ENCODE results near the gene GBP3.
"Not testable (repeated sequence)": the region's sequence is repeated elsewhere in the genome, so short reads cannot be mapped to it uniquely, and the experiment has no call there.

GBP3 gene

GRCh38 chr1:89051955-89052312, 29.3 kb upstream of the GBP3 start:
- no peak overlapping the region for H3K4me3 ChIP-seq (ENCODE audit: low read length in 2 of 2)
- H3K27ac ChIP-seq (replicated peaks; ENCODE audit: low read length), result no peak overlapping the region
- no peaks in the 10 kb centered on the region for H3K9me3 ChIP-seq (replicated peaks in 1 of 2; ENCODE audit: control insufficient read depth in 2 of 2, insufficient read depth in 1 of 2, low read depth in 1 of 2, low read length in 2 of 2)
- no peak overlapping the region for H3K18ac ChIP-seq (ENCODE audit: low read length)
- H2BK120ac ChIP-seq (ENCODE audit: low read depth, low read length), result no peak overlapping the region
- no peak overlapping the region for H2BK15ac ChIP-seq (ENCODE audit: low read length)
- H3K4me1 ChIP-seq (ENCODE audit: control insufficient read depth in 2 of 2, insufficient read depth in 1 of 2, low read depth in 1 of 2, low read length in 2 of 2), result no peaks in the 10 kb centered on the region
- no peak overlapping the region for H3K4ac ChIP-seq (ENCODE audit: low read length)
- no peaks in the 10 kb centered on the region for H3K79me1 ChIP-seq (ENCODE audit: low read depth, low read length)
- no peak overlapping the region for H3K4me2 ChIP-seq (ENCODE audit: insufficient read depth, low read length, poor library complexity, severe bottlenecking)
- no peak overlapping the region for H4K91ac ChIP-seq (ENCODE audit: low read depth, low read length, poor library complexity)
- H2AK5ac ChIP-seq (ENCODE audit: low read depth, low read length), result no peak overlapping the region
- H3K9ac ChIP-seq (ENCODE audit: low read depth, low read length, poor library complexity), result no peak overlapping the region
- no peak overlapping the region for H2BK5ac ChIP-seq (ENCODE audit: low read length)
- DNase-seq (ENCODE audit: low spot score), result no peak
- H4K8ac ChIP-seq (ENCODE audit: low read depth, low read length), result no peak overlapping the region
- no peaks in the 10 kb centered on the region for H3K27me3 ChIP-seq (ENCODE audit: control insufficient read depth in 3 of 3, insufficient read depth in 3 of 3, low read depth in 1 of 3, low read length in 3 of 3)
- H2BK12ac ChIP-seq (ENCODE audit: low read length), result no peak overlapping the region
- H3K36me3 ChIP-seq (replicated peaks in 1 of 2; ENCODE audit: control insufficient read depth in 2 of 2, insufficient read depth in 2 of 2, low read length in 2 of 2), result no peaks in the 10 kb centered on the region
- H2AFZ ChIP-seq (ENCODE audit: low read length), result no peak overlapping the region
- H3K23ac ChIP-seq (ENCODE audit: low read depth, low read length, poor library complexity), result no peak overlapping the region
- H3K14ac ChIP-seq (ENCODE audit: low read length), result no peak overlapping the region
- WGBS, 2 donors (ENCODE audit: extremely low coverage in 2 of 2, insufficient read length in 2 of 2, insufficient replicate concordance in 1 of 2), result no CpG with 5 or more reads among the region's 1 CpG

- H3K4ac ChIP-seq (ENCODE audit: low read length), result no peak overlapping the region
- WGBS, 2 donors (ENCODE audit: extremely low coverage in 2 of 2, insufficient read length in 2 of 2, insufficient replicate concordance in 1 of 2), result no CpG with 5 or more reads among the region's 9 CpGs
These were observed 28.8 kb upstream of the GBP3 start for GRCh38 chr1:89051300-89051954.

GRCh38 chr1:89050649-89051033, 28.0 kb upstream of the GBP3 start:
- Histone ChIP-seq H3K9ac (ENCODE audit: low read depth, low read length, poor library complexity) (no peak overlapping the region), H3K36me3 (replicated peaks in 1 of 2; ENCODE audit: control insufficient read depth in 2 of 2, insufficient read depth in 2 of 2, low read length in 2 of 2) (no peaks in the 10 kb centered on the region), H3K18ac (ENCODE audit: low read length) (no peak overlapping the region), H3K4me2 (ENCODE audit: insufficient read depth, low read length, poor library complexity, severe bottlenecking) (no peak overlapping the region), H2BK120ac (ENCODE audit: low read depth, low read length) (no peak overlapping the region), H4K8ac (ENCODE audit: low read depth, low read length) (no peak overlapping the region), H2BK5ac (ENCODE audit: low read length) (peak overlapping the region; percentile 26), H3K23ac (ENCODE audit: low read depth, low read length, poor library complexity) (peak overlapping the region; percentile 68), H3K4me1 (ENCODE audit: control insufficient read depth in 2 of 2, insufficient read depth in 1 of 2, low read depth in 1 of 2, low read length in 2 of 2) (no peaks in the 10 kb centered on the region), H3K4me3 (ENCODE audit: low read length in 2 of 2) (peak overlapping the region in 1 of 2 donors; percentile 1), H4K91ac (ENCODE audit: low read depth, low read length, poor library complexity) (peak overlapping the region; percentile 34), H2BK15ac (ENCODE audit: low read length) (no peak overlapping the region), H3K14ac (ENCODE audit: low read length) (no peak overlapping the region), H3K27ac (replicated peaks; ENCODE audit: low read length) (no peak overlapping the region), H2BK12ac (ENCODE audit: low read length) (no peak overlapping the region), H3K27me3 (ENCODE audit: control insufficient read depth in 3 of 3, insufficient read depth in 3 of 3, low read depth in 1 of 3, low read length in 3 of 3) (no peaks in the 10 kb centered on the region), H2AK5ac (ENCODE audit: low read depth, low read length) (no peak overlapping the region), H2AFZ (ENCODE audit: low read length) (no peak overlapping the region), H3K4ac (ENCODE audit: low read length) (no peak overlapping the region), H3K79me1 (ENCODE audit: low read depth, low read length) (no peaks in the 10 kb centered on the region), H3K9me3 (replicated peaks in 1 of 2; ENCODE audit: control insufficient read depth in 2 of 2, insufficient read depth in 1 of 2, low read depth in 1 of 2, low read length in 2 of 2) (no peaks in the 10 kb centered on the region)
- DNase-seq (ENCODE audit: low spot score), result no peak
- no CpG with 5 or more reads among the region's 11 CpGs for WGBS, 2 donors (ENCODE audit: extremely low coverage in 2 of 2, insufficient read length in 2 of 2, insufficient replicate concordance in 1 of 2)

More at GRCh38 chr1:89051300-89051954, 28.8 kb upstream of the GBP3 start:
- H3K9ac ChIP-seq (ENCODE audit: low read depth, low read length, poor library complexity), result no peak overlapping the region
- no peaks in the 10 kb centered on the region for H3K36me3 ChIP-seq (replicated peaks in 1 of 2; ENCODE audit: control insufficient read depth in 2 of 2, insufficient read depth in 2 of 2, low read length in 2 of 2)
- H3K18ac ChIP-seq (ENCODE audit: low read length), result no peak overlapping the region
- no peak overlapping the region for H2BK120ac ChIP-seq (ENCODE audit: low read depth, low read length)
- H3K23ac ChIP-seq (ENCODE audit: low read depth, low read length, poor library complexity), result no peak overlapping the region
- H4K91ac ChIP-seq (ENCODE audit: low read depth, low read length, poor library complexity), result no peak overlapping the region
- no peak overlapping the region for H2BK12ac ChIP-seq (ENCODE audit: low read length)
- no peak overlapping the region for H2BK15ac ChIP-seq (ENCODE audit: low read length)
- H3K4me1 ChIP-seq (ENCODE audit: control insufficient read depth in 2 of 2, insufficient read depth in 1 of 2, low read depth in 1 of 2, low read length in 2 of 2), result no peaks in the 10 kb centered on the region
- no peak overlapping the region for H2AK5ac ChIP-seq (ENCODE audit: low read depth, low read length)
- no peak overlapping the region for H3K4me2 ChIP-seq (ENCODE audit: insufficient read depth, low read length, poor library complexity, severe bottlenecking)
- no peak overlapping the region for H3K27ac ChIP-seq (replicated peaks; ENCODE audit: low read length)
- H3K14ac ChIP-seq (ENCODE audit: low read length), result no peak overlapping the region
- no peak overlapping the region for H3K4me3 ChIP-seq (ENCODE audit: low read length in 2 of 2)
- H2AFZ ChIP-seq (ENCODE audit: low read length), result no peak overlapping the region
- H3K27me3 ChIP-seq (ENCODE audit: control insufficient read depth in 3 of 3, insufficient read depth in 3 of 3, low read depth in 1 of 3, low read length in 3 of 3), result no peaks in the 10 kb centered on the region
- DNase-seq (ENCODE audit: low spot score), result no peak
- no peak overlapping the region for H2BK5ac ChIP-seq (ENCODE audit: low read length)
- no peaks in the 10 kb centered on the region for H3K79me1 ChIP-seq (ENCODE audit: low read depth, low read length)
- no peak overlapping the region for H4K8ac ChIP-seq (ENCODE audit: low read depth, low read length)
- H3K9me3 ChIP-seq (replicated peaks in 1 of 2; ENCODE audit: control insufficient read depth in 2 of 2, insufficient read depth in 1 of 2, low read depth in 1 of 2, low read length in 2 of 2), result no peaks in the 10 kb centered on the region

- H3K27ac ChIP-seq (replicated peaks; ENCODE audit: low read length); H2AFZ ChIP-seq (ENCODE audit: low read length); H3K4me2 ChIP-seq (ENCODE audit: insufficient read depth, low read length, poor library complexity, severe bottlenecking); H3K18ac ChIP-seq (ENCODE audit: low read length); H2BK12ac ChIP-seq (ENCODE audit: low read length); H3K4me1 ChIP-seq (ENCODE audit: control insufficient read depth in 2 of 2, insufficient read depth in 1 of 2, low read depth in 1 of 2, low read length in 2 of 2); H3K36me3 ChIP-seq (replicated peaks in 1 of 2; ENCODE audit: control insufficient read depth in 2 of 2, insufficient read depth in 2 of 2, low read length in 2 of 2); DNase-seq (ENCODE audit: low spot score); H2BK120ac ChIP-seq (ENCODE audit: low read depth, low read length); H3K4ac ChIP-seq (ENCODE audit: low read length); H2BK15ac ChIP-seq (ENCODE audit: low read length); H3K23ac ChIP-seq (ENCODE audit: low read depth, low read length, poor library complexity); H3K9ac ChIP-seq (ENCODE audit: low read depth, low read length, poor library complexity); H3K14ac ChIP-seq (ENCODE audit: low read length); H3K79me1 ChIP-seq (ENCODE audit: low read depth, low read length); H3K27me3 ChIP-seq (ENCODE audit: control insufficient read depth in 3 of 3, insufficient read depth in 3 of 3, low read depth in 1 of 3, low read length in 3 of 3); H4K91ac ChIP-seq (ENCODE audit: low read depth, low read length, poor library complexity); H4K8ac ChIP-seq (ENCODE audit: low read depth, low read length); H3K9me3 ChIP-seq (replicated peaks in 1 of 2; ENCODE audit: control insufficient read depth in 2 of 2, insufficient read depth in 1 of 2, low read depth in 1 of 2, low read length in 2 of 2); H2AK5ac ChIP-seq (ENCODE audit: low read depth, low read length); H3K4me3 ChIP-seq (ENCODE audit: low read length in 2 of 2): not testable (repeated sequence)
- H2BK5ac ChIP-seq (ENCODE audit: low read length), result peak overlapping the region; percentile 26
- no CpG with 5 or more reads among the region's 9 CpGs for WGBS, 2 donors (ENCODE audit: extremely low coverage in 2 of 2, insufficient read length in 2 of 2, insufficient replicate concordance in 1 of 2)
These were observed 27.4 kb upstream of the GBP3 start for GRCh38 chr1:89049901-89050648.

All from neuronal stem cell (in vitro differentiated cells).